Nephron (organoid): ENCODE data around the gene RSKR.

Experiments
- H3K27ac Mint-ChIP-seq, 3 experiments: 2 replicates each; pipeline ENCODE4 v1.8.0; 2020; ENCODE audit warnings: mixed read lengths in 3 of 3, mild to moderate bottlenecking in 2 of 3, moderate library complexity in 1 of 3
- H3K27me3 Mint-ChIP-seq: 2 replicates; pipeline ENCODE4 v1.8.0; 2021; ENCODE audit warnings: low read depth, mild to moderate bottlenecking, moderate library complexity, mixed read lengths
- H3K36me3 Mint-ChIP-seq: 2 replicates; pipeline ENCODE4 v1.8.0; 2020; ENCODE audit warnings: low read depth, mixed read lengths
- H3K4me1 Mint-ChIP-seq: 2 replicates; pipeline ENCODE4 v1.8.0; 2020; ENCODE audit warnings: mixed read lengths
- H3K4me3 Mint-ChIP-seq, 3 experiments: 2 replicates each; pipeline ENCODE4 v1.8.0; 2020; ENCODE audit warnings: mild to moderate bottlenecking in 3 of 3, mixed read lengths in 3 of 3, moderate library complexity in 2 of 3
- H3K9me3 Mint-ChIP-seq: 2 replicates; pipeline ENCODE4 v1.8.0; 2020; ENCODE audit warnings: mixed read lengths
- CTCF ChIP-seq, 3 experiments: fragments of 200-600 bp; sonication (generic); IDR thresholded peaks; one replicate each; pipeline ENCODE4 v1.5.0; 2021; ENCODE audit warnings: antibody characterized with exemption in 3 of 3; ENCODE audit not compliant: unreplicated experiment in 3 of 3

RSKR gene

GRCh38 chr17:28585851-28586250 is 28.1 kb downstream of the RSKR start:
- Mint-ChIP-seq H3K27me3 (no peaks in the 10 kb centered on the region), H3K27ac (no peak overlapping the region), H3K4me1 (no peaks in the 10 kb centered on the region), H3K9me3 (no peaks in the 10 kb centered on the region), H3K36me3 (peaks cover 31% of the 10 kb centered on the region), H3K4me3 (no peak overlapping the region)
- TF ChIP-seq CTCF (IDR thresholded peaks at IDR 0.05; ENCODE audit: unreplicated experiment in 3 of 3) = no peak

DNA sequence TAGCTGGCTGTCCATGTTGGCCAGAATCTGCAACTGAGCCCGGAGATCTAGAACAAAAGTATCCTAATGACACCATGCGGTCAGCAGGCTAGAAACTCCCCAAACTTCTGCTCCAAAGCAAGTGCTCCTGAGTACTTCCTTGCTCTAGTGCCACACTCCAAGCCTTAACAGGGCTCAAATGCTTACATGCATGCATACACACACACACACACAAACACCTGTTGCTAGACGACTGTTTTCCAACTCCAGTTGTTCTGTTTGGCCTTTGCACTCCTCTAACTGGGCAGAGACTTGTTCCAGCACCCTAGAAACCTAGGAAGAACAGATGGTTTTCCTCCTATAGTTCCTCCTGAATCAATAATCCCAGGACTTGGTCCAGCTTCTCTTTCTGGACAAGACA is 29.6 kb downstream of the RSKR start:
- H3K27me3 Mint-ChIP-seq = no peaks in the 10 kb centered on the region

GRCh38 chr17:28582513-28582912 is 31.5 kb downstream of the RSKR start:
- no peaks in the 10 kb centered on the region for H3K4me1 Mint-ChIP-seq
- H3K4me3 Mint-ChIP-seq = no peak overlapping the region
- H3K36me3 Mint-ChIP-seq = peaks cover 30% of the 10 kb centered on the region
- no peaks in the 10 kb centered on the region for H3K27me3 Mint-ChIP-seq
- H3K9me3 Mint-ChIP-seq = no peaks in the 10 kb centered on the region
- TF ChIP-seq CTCF (IDR thresholded peaks at IDR 0.05; ENCODE audit: unreplicated experiment in 3 of 3) = no peak
- no peak overlapping the region for H3K27ac Mint-ChIP-seq

More for the DNA sequence above, 29.6 kb downstream of the RSKR start:
- H3K27ac Mint-ChIP-seq = no peak overlapping the region
- H3K9me3 Mint-ChIP-seq = no peaks in the 10 kb centered on the region
- peaks cover 40% of the 10 kb centered on the region for H3K36me3 Mint-ChIP-seq
- H3K4me1 Mint-ChIP-seq = no peaks in the 10 kb centered on the region
- TF ChIP-seq CTCF (IDR thresholded peaks at IDR 0.05; ENCODE audit: unreplicated experiment in 3 of 3) = no peak
- no peak overlapping the region for H3K4me3 Mint-ChIP-seq

DNA sequence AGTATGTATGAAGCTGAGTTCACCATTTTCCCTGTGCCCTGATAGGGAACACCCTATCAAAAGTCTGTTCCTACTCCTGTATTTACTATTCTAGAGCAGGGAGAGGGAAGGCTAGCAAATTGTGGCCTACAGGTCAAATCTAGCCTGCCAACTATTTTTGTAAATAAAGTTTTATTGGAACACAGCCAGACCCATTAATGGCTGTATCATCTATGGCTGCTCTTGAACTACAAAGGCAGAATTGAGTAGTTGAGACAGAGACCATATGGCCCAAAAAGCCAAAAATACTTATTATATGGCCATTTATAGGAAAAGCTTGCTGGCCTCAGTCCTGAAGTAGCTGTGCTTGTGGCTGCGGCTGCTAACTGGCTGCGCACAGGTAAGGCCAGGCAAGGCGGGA is 33.0 kb downstream of the RSKR start:
- Mint-ChIP-seq H3K36me3 (peaks cover 25% of the 10 kb centered on the region), H3K27ac (no peak overlapping the region), H3K4me3 (no peak overlapping the region), H3K27me3 (no peaks in the 10 kb centered on the region), H3K9me3 (no peaks in the 10 kb centered on the region), H3K4me1 (peaks cover 5% of the 10 kb centered on the region)
- TF ChIP-seq CTCF (IDR thresholded peaks at IDR 0.05; ENCODE audit: unreplicated experiment in 3 of 3) = no peak

DNA sequence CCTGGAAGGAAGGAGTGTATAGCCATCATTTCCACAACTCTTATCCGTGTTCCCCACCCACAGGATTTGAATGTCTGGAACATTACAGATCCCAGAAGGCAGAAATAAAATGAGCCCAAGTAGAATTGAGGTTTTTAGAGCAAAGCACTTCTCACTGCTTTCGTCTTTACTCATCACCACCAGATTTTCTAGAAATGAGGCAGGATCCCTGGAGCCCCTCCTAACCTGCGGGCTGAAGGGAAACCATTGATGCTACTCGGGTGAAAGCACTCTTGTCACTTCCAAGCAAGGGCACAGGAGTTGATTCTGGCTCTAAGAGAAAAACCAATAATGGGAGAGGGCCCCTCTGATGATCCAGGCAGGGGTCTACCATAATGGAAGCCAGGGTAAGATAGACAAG is 34.5 kb downstream of the RSKR start:
- Mint-ChIP-seq H3K9me3 (no peaks in the 10 kb centered on the region), H3K4me1 (peaks cover 5% of the 10 kb centered on the region), H3K4me3 (no peak overlapping the region), H3K36me3 (peaks cover 14% of the 10 kb centered on the region), H3K27ac (no peak overlapping the region), H3K27me3 (no peaks in the 10 kb centered on the region)
- TF ChIP-seq CTCF (IDR thresholded peaks at IDR 0.05; ENCODE audit: unreplicated experiment in 3 of 3) = no peak

DNA sequence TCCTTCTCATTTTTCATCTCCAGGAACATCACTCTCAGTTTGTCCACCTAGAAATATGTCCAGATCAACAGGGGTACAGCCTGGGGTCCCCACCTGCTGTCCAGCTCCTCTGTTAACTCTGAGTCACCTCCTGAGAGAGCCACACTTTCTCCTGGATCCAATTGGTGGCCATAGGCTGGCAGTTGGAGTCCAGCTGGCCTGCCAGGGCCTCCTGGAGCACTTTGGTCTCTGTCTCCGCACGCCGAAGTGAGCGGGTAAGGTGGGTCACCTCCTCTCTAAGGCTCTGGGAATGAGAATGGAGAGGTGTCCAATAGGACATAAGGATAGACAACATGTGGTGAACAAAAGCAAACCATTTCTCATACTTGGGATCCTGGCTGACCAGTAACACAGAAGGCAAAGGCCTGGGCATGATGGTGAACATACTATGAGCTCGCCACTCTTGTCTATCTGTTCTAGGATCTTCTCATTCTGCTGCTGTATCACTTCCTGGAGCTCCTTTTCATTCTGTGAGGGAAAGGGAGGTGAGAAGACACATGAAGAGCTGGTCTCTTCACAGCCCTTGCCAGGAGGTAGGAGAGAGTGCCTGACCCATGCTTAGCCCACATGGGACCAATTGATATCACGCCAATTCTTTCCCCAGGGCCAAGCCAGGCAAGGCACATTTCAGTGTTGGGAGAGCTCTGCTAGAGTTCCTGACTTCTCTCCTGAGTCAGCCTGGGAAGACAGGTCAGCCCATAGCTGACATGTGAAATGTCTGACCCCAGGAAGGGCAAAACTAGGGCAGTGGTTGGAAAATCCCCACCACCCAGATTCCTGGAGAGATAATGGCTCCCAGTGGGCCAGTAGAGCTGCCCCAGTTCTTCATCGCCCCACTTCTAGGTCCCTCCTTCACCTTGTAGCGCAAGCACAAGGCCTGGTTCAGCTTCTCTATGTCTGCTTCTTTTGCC is 35.5 kb downstream of the RSKR start:
- peaks cover 5% of the 10 kb centered on the region for H3K4me1 Mint-ChIP-seq
- H3K36me3 Mint-ChIP-seq = peaks cover 14% of the 10 kb centered on the region
- H3K27ac Mint-ChIP-seq = no peak overlapping the region
- H3K9me3 Mint-ChIP-seq = no peaks in the 10 kb centered on the region
- TF ChIP-seq CTCF (IDR thresholded peaks at IDR 0.05; ENCODE audit: unreplicated experiment in 3 of 3) = no peak
- no peak overlapping the region for H3K4me3 Mint-ChIP-seq
- H3K27me3 Mint-ChIP-seq = no peaks in the 10 kb centered on the region
